IPS DF 6.9 (cell line): Measurements from ENCODE around the gene CELA3B.

ENCODE experiments used
- DNase-seq: peaks from one replicate; pipeline ENCODE4 v3.0.0-alpha.2; 2013; ENCODE audit warnings: low read depth, low spot score
- H3K27ac ChIP-seq: one replicate; pipeline ENCODE4 v1.5.1; 2013; ENCODE audit warnings: low read length, control low read depth
- H3K27me3 ChIP-seq: 2 replicates; pipeline ENCODE4 v1.6.1; 2013; ENCODE audit warnings: mild to moderate bottlenecking, low read length; ENCODE audit not compliant: control insufficient read depth, insufficient read depth
- H3K36me3 ChIP-seq: 2 replicates; pipeline ENCODE4 v1.6.1; 2013; ENCODE audit warnings: low read length; ENCODE audit not compliant: control insufficient read depth, insufficient read depth
- H3K4me1 ChIP-seq: 2 replicates; pipeline ENCODE4 v1.6.1; 2013; ENCODE audit warnings: low read length; ENCODE audit not compliant: control insufficient read depth, insufficient read depth
- H3K4me3 ChIP-seq: 2 replicates; pipeline ENCODE4 v1.5.1; 2013; ENCODE audit warnings: mild to moderate bottlenecking, low read length
- H3K9me3 ChIP-seq: 2 replicates; pipeline ENCODE4 v1.6.1; 2013; ENCODE audit warnings: low read length, inconsistent platforms; ENCODE audit not compliant: control insufficient read depth, insufficient read depth
- WGBS: extraction: QIAGEN DNeasy Blood & Tissue Kit; methylation state at CpG from one replicate; pipeline ENCODE4 v1.1.7; 2013; ENCODE audit warnings: mixed read lengths, missing lambda C conversion rate; ENCODE audit not compliant: insufficient read length, insufficient coverage; 5-methylcytosine and 5-hydroxymethylcytosine counted together

CELA3B gene

GRCh38 chr1:21944733-21945073 is 32.1 kb upstream of the CELA3B start:
- peaks cover 2% of the 10 kb centered on the region; the same call in 1 of the 2 replicates for H3K4me1 ChIP-seq
- H3K27me3 ChIP-seq: no peaks in the 10 kb centered on the region
- H3K36me3 ChIP-seq: no peaks in the 10 kb centered on the region
- no peak overlapping the region for H3K4me3 ChIP-seq
- no CpG with 5 or more reads among the region's 3 CpGs for WGBS
- H3K9me3 ChIP-seq: no peaks in the 10 kb centered on the region
- DNase-seq: no peak
- H3K27ac ChIP-seq: no peak overlapping the region

- Histone ChIP-seq H3K4me1 (peaks cover 2% of the 10 kb centered on the region; the same call in 1 of the 2 replicates), H3K27ac (no peak overlapping the region), H3K4me3 (no peak overlapping the region), H3K27me3 (no peaks in the 10 kb centered on the region), H3K36me3 (no peaks in the 10 kb centered on the region), H3K9me3 (no peaks in the 10 kb centered on the region)
- WGBS: no CpG with 5 or more reads among the region's 11 CpGs
- no peak for DNase-seq
Measured at GRCh38 chr1:21946836-21947587, 29.8 kb upstream of the CELA3B start.

- H3K27me3 ChIP-seq: no peaks in the 10 kb centered on the region
- no peak for DNase-seq
- WGBS: no CpG with 5 or more reads among the region's 7 CpGs
- H3K36me3 ChIP-seq: no peaks in the 10 kb centered on the region
- H3K4me1 ChIP-seq: peaks cover 4% of the 10 kb centered on the region
- H3K9me3 ChIP-seq: no peaks in the 10 kb centered on the region
- no peak overlapping the region for H3K27ac ChIP-seq
- no peak overlapping the region for H3K4me3 ChIP-seq
Measured at GRCh38 chr1:21950734-21951133, 26.1 kb upstream of the CELA3B start.

GRCh38 chr1:21951226-21951870 is 25.5 kb upstream of the CELA3B start:
- no peaks in the 10 kb centered on the region for H3K9me3 ChIP-seq
- no CpG with 5 or more reads among the region's 12 CpGs for WGBS
- no peak overlapping the region for H3K27ac ChIP-seq
- no peak overlapping the region for H3K4me3 ChIP-seq
- no peak for DNase-seq
- H3K36me3 ChIP-seq: no peaks in the 10 kb centered on the region
- peaks cover 6% of the 10 kb centered on the region for H3K4me1 ChIP-seq
- H3K27me3 ChIP-seq: no peaks in the 10 kb centered on the region

GRCh38 chr1:21952786-21953520 is 23.9 kb upstream of the CELA3B start:
- no peak overlapping the region for H3K4me3 ChIP-seq
- no peak for DNase-seq
- peaks cover 6% of the 10 kb centered on the region for H3K4me1 ChIP-seq
- no peaks in the 10 kb centered on the region for H3K36me3 ChIP-seq
- no peaks in the 10 kb centered on the region for H3K9me3 ChIP-seq
- WGBS: no CpG with 5 or more reads among the region's 6 CpGs
- H3K27me3 ChIP-seq: no peaks in the 10 kb centered on the region
- no peak overlapping the region for H3K27ac ChIP-seq

GRCh38 chr1:21955058-21955457 is 21.8 kb upstream of the CELA3B start:
- WGBS: no CpG with 5 or more reads among the region's 16 CpGs
- no peak overlapping the region for H3K4me3 ChIP-seq
- no peaks in the 10 kb centered on the region for H3K36me3 ChIP-seq
- no peaks in the 10 kb centered on the region for H3K27me3 ChIP-seq
- no peak for DNase-seq
- no peak overlapping the region for H3K27ac ChIP-seq
- no peaks in the 10 kb centered on the region for H3K9me3 ChIP-seq
- peaks cover 6% of the 10 kb centered on the region for H3K4me1 ChIP-seq

- no peak for DNase-seq
- no peaks in the 10 kb centered on the region for H3K27me3 ChIP-seq
- no peaks in the 10 kb centered on the region for H3K9me3 ChIP-seq
- peaks cover 6% of the 10 kb centered on the region for H3K4me1 ChIP-seq
- H3K4me3 ChIP-seq: no peak overlapping the region
- no peak overlapping the region for H3K27ac ChIP-seq
- no CpG with 5 or more reads among the region's 9 CpGs for WGBS
- H3K36me3 ChIP-seq: no peaks in the 10 kb centered on the region
Measured at GRCh38 chr1:21955501-21956281, 21.1 kb upstream of the CELA3B start.

- no peaks in the 10 kb centered on the region for H3K36me3 ChIP-seq
- H3K4me3 ChIP-seq: no peak overlapping the region
- no peaks in the 10 kb centered on the region for H3K9me3 ChIP-seq
- peaks cover 6% of the 10 kb centered on the region for H3K4me1 ChIP-seq
- no CpG with 5 or more reads among the region's 18 CpGs for WGBS
- H3K27ac ChIP-seq: no peak overlapping the region
- no peak for DNase-seq
- no peaks in the 10 kb centered on the region for H3K27me3 ChIP-seq
Measured at GRCh38 chr1:21956720-21957552, 19.9 kb upstream of the CELA3B start.

GRCh38 chr1:21961337-21961736 is 15.5 kb upstream of the CELA3B start:
- no peak overlapping the region for H3K4me3 ChIP-seq
- no peaks in the 10 kb centered on the region for H3K9me3 ChIP-seq
- H3K27me3 ChIP-seq: no peaks in the 10 kb centered on the region
- no CpG with 5 or more reads among the region's 2 CpGs for WGBS
- no peak for DNase-seq
- H3K27ac ChIP-seq: no peak overlapping the region
- H3K4me1 ChIP-seq: peaks cover 1% of the 10 kb centered on the region; the same call in 1 of the 2 replicates
- no peaks in the 10 kb centered on the region for H3K36me3 ChIP-seq
